ENCODE data around the gene LIMA1.

Gene LIMA1

DNA sequence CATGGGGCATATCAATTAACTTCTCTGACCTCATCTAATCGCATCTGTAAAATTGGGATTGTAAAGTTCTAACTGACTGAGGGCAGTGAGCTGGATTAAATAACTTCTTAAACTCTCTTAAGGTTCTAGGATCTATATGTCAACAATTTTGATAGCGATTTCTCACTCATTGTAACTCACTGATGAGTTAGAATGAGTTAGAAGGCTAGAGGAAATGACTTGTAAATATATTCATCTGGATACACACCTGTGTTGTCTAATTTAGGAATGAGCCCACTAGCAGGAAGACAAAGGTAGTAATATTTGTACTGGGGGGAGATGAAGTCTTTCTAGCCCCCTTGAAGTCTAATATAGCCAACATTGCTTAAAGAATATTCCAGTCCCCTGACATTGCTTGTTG is 69.9 kb downstream of the LIMA1 start:
- Histone ChIP-seq H3K9ac (ENCODE audit: low read depth, low read length) (no peak overlapping the region), H3K9me3 (replicated peaks; ENCODE audit: low read length) (no peaks in the 10 kb centered on the region), H3K4me2 (ENCODE audit: low read length) (no peak overlapping the region), H3K4me1 (ENCODE audit: control insufficient read depth, insufficient read depth, low read length) (peaks cover 24% of the 10 kb centered on the region), H3K36me3 (ENCODE audit: insufficient read depth, low read length) (peaks cover 20% of the 10 kb centered on the region), H3K4me3 (ENCODE audit: low read length) (no peak overlapping the region), H3K27me3 (ENCODE audit: control insufficient read depth, insufficient read depth, low read length) (no peaks in the 10 kb centered on the region)

DNA sequence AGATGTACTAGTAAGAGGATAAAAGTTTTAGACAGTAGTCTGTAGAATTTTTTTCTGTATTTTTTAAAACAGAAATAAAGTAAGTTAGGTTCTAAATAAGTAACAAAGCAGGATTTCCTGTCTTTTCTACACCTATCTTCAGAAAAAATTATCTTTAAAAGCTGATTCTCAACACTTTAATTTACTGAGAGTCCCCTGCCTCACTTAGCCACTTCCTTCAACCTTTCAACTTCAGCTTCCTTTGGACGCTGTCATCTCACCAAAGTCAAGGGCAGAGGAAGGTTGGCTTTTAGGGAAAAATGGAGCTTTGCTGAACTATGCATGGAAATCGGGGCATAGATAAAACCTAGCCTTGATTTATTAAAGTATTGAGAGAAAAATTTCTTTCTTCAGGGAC is 71.3 kb downstream of the LIMA1 start:
- Histone ChIP-seq H3K9me3 (replicated peaks; ENCODE audit: low read length) (no peaks in the 10 kb centered on the region), H3K4me2 (ENCODE audit: low read length) (peak overlapping the region; percentile 17), H3K27me3 (ENCODE audit: control insufficient read depth, insufficient read depth, low read length) (no peaks in the 10 kb centered on the region), H3K4me1 (ENCODE audit: control insufficient read depth, insufficient read depth, low read length) (peaks cover 21% of the 10 kb centered on the region), H3K36me3 (ENCODE audit: insufficient read depth, low read length) (peaks cover 16% of the 10 kb centered on the region), H3K4me3 (ENCODE audit: low read length) (peak overlapping the region; percentile 28), H3K9ac (ENCODE audit: low read depth, low read length) (peak overlapping the region; percentile 67)

- peaks cover 18% of the 10 kb centered on the region for H3K36me3 ChIP-seq (ENCODE audit: insufficient read depth, low read length)
- H3K4me2 ChIP-seq (ENCODE audit: low read length) = peak overlapping the region; percentile 17
- H3K4me3 ChIP-seq (ENCODE audit: low read length) = no peak overlapping the region
- no peaks in the 10 kb centered on the region for H3K9me3 ChIP-seq (replicated peaks; ENCODE audit: low read length)
- peaks cover 21% of the 10 kb centered on the region for H3K4me1 ChIP-seq (ENCODE audit: control insufficient read depth, insufficient read depth, low read length)
- H3K9ac ChIP-seq (ENCODE audit: low read depth, low read length) = peak overlapping the region; percentile 67
- H3K27me3 ChIP-seq (ENCODE audit: control insufficient read depth, insufficient read depth, low read length) = no peaks in the 10 kb centered on the region
These were observed 71.8 kb downstream of the LIMA1 start for GRCh38 chr12:50211392-50212070.

DNA sequence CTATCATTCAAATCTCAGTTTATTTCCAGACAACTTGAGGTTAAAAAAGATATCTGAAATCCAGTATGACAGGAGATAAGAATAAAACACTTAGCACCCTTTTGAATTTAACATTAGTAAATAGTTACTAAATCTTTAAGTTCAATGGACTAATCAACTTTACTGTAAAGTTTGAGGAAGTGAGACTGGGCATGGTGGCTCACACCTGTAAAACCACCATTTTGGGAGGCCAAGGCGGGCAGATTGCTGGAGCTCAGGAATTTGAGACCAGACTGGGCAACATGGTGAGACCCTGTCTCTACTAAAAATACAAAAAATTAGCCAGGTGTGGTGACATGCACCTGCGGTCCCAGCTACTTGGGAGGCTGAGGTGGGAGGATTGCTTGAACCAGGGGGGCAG is 75.9 kb downstream of the LIMA1 start:
- H3K9ac ChIP-seq (ENCODE audit: low read depth, low read length) = no peak overlapping the region
- no peak overlapping the region for H3K4me2 ChIP-seq (ENCODE audit: low read length)
- H3K4me3 ChIP-seq (ENCODE audit: low read length) = no peak overlapping the region
- no peaks in the 10 kb centered on the region for H3K27me3 ChIP-seq (ENCODE audit: control insufficient read depth, insufficient read depth, low read length)
- H3K4me1 ChIP-seq (ENCODE audit: control insufficient read depth, insufficient read depth, low read length) = peaks cover 27% of the 10 kb centered on the region
- no peaks in the 10 kb centered on the region for H3K9me3 ChIP-seq (replicated peaks; ENCODE audit: low read length)
- H3K36me3 ChIP-seq (ENCODE audit: insufficient read depth, low read length) = peaks cover 51% of the 10 kb centered on the region

DNA sequence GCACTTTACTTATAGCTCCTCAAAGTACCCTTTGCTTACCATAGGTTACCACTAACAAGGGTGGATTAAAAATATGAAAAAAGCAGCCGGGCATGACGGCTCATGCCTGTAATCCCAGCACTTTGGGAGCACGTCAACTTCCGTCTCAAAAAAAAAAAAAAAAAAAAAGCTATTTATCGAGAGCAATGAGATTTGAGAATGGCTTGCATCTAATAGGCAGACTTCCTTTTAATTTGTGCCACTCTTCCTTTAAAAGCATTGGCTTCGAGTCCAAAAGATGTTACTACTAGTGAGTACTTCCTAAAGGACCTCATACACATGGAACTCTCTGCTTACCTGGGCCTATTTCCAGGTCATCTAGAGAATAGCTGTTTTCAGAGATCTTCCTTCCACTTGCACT is 77.7 kb downstream of the LIMA1 start:
- H3K27me3 ChIP-seq (ENCODE audit: control insufficient read depth, insufficient read depth, low read length) = no peaks in the 10 kb centered on the region
- H3K4me1 ChIP-seq (ENCODE audit: control insufficient read depth, insufficient read depth, low read length) = peaks cover 28% of the 10 kb centered on the region
- peaks cover 52% of the 10 kb centered on the region for H3K36me3 ChIP-seq (ENCODE audit: insufficient read depth, low read length)
- H3K9me3 ChIP-seq (replicated peaks; ENCODE audit: low read length) = no peaks in the 10 kb centered on the region
- H3K4me3 ChIP-seq (ENCODE audit: low read length) = no peak overlapping the region
- H3K9ac ChIP-seq (ENCODE audit: low read depth, low read length) = no peak overlapping the region
- no peak overlapping the region for H3K4me2 ChIP-seq (ENCODE audit: low read length)

- Histone ChIP-seq H3K4me2 (ENCODE audit: low read length) (no peak overlapping the region), H3K9ac (ENCODE audit: low read depth, low read length) (no peak overlapping the region), H3K36me3 (ENCODE audit: insufficient read depth, low read length) (peaks cover 61% of the 10 kb centered on the region), H3K27me3 (ENCODE audit: control insufficient read depth, insufficient read depth, low read length) (no peaks in the 10 kb centered on the region), H3K4me3 (ENCODE audit: low read length) (no peak overlapping the region), H3K4me1 (ENCODE audit: control insufficient read depth, insufficient read depth, low read length) (peaks cover 32% of the 10 kb centered on the region), H3K9me3 (replicated peaks; ENCODE audit: low read length) (no peaks in the 10 kb centered on the region)
These were observed 79.6 kb downstream of the LIMA1 start for GRCh38 chr12:50203691-50204090.

- Histone ChIP-seq H3K4me3 (ENCODE audit: low read length) (no peak overlapping the region), H3K36me3 (ENCODE audit: insufficient read depth, low read length) (peaks cover 71% of the 10 kb centered on the region), H3K4me1 (ENCODE audit: control insufficient read depth, insufficient read depth, low read length) (peaks cover 44% of the 10 kb centered on the region), H3K4me2 (ENCODE audit: low read length) (peak overlapping the region; percentile 56), H3K27me3 (ENCODE audit: control insufficient read depth, insufficient read depth, low read length) (no peaks in the 10 kb centered on the region), H3K9me3 (replicated peaks; ENCODE audit: low read length) (no peaks in the 10 kb centered on the region), H3K9ac (ENCODE audit: low read depth, low read length) (peak overlapping the region; percentile 67)
These were observed 81.3 kb downstream of the LIMA1 start for GRCh38 chr12:50201987-50202521.

- Histone ChIP-seq H3K27me3 (ENCODE audit: control insufficient read depth, insufficient read depth, low read length) (no peaks in the 10 kb centered on the region), H3K4me1 (ENCODE audit: control insufficient read depth, insufficient read depth, low read length) (peaks cover 55% of the 10 kb centered on the region), H3K9ac (ENCODE audit: low read depth, low read length) (peak overlapping the region; percentile 55), H3K36me3 (ENCODE audit: insufficient read depth, low read length) (peaks cover 71% of the 10 kb centered on the region), H3K4me2 (ENCODE audit: low read length) (no peak overlapping the region), H3K9me3 (replicated peaks; ENCODE audit: low read length) (no peaks in the 10 kb centered on the region), H3K4me3 (ENCODE audit: low read length) (no peak overlapping the region)
These were observed 82.6 kb downstream of the LIMA1 start for GRCh38 chr12:50200552-50201273.

DNA sequence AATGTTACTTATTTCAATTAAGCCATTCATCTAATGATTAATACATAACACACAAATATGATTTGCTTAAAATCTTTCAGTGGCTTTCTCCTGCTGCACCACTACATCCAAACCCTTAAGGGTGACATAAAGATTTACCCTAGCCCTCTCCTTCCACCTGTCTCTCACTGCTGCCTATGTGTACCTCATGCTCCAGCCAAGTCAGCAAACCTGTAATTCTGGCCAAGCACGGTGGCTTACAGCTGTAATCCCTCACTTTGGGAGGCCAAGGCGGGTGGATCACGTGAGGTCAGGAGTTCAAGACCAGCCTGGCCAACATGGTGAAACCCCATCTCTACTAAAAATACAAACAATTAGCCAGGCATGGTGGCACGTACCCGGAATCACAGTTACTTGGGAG is 84.5 kb downstream of the LIMA1 start:
- no peak overlapping the region for H3K4me2 ChIP-seq (ENCODE audit: low read length)
- no peak overlapping the region for H3K9ac ChIP-seq (ENCODE audit: low read depth, low read length)
- peaks cover 60% of the 10 kb centered on the region for H3K36me3 ChIP-seq (ENCODE audit: insufficient read depth, low read length)
- no peak overlapping the region for H3K4me3 ChIP-seq (ENCODE audit: low read length)
- H3K4me1 ChIP-seq (ENCODE audit: control insufficient read depth, insufficient read depth, low read length) = peaks cover 62% of the 10 kb centered on the region
- no peaks in the 10 kb centered on the region for H3K27me3 ChIP-seq (ENCODE audit: control insufficient read depth, insufficient read depth, low read length)
- no peaks in the 10 kb centered on the region for H3K9me3 ChIP-seq (replicated peaks; ENCODE audit: low read length)

DNA sequence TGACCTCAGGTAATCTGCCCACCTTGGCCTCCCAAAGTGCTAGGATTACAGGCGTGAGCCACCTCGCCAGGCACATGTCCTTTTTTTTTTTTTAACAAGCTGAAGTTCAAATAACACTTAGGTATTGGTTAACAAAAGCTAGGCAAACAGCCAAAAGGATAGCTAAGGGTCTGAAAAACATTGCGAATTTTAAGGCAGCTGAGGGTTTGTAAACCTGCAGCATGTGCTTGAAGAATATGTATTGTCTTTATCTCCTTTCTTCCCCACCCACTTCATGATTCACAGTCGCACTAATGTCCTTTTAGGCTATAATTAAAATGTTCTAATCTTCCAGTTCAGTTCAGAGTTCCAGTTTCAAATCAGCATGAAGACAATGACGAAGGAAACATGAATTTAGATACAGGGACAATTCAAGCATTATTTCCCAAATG is 86.0 kb downstream of the LIMA1 start:
- Histone ChIP-seq H3K4me2 (ENCODE audit: low read length) (peak overlapping the region; percentile 7), H3K36me3 (ENCODE audit: insufficient read depth, low read length) (peaks cover 53% of the 10 kb centered on the region), H3K9me3 (replicated peaks; ENCODE audit: low read length) (no peaks in the 10 kb centered on the region), H3K4me3 (ENCODE audit: low read length) (no peak overlapping the region), H3K27me3 (ENCODE audit: control insufficient read depth, insufficient read depth, low read length) (no peaks in the 10 kb centered on the region), H3K4me1 (ENCODE audit: control insufficient read depth, insufficient read depth, low read length) (peaks cover 56% of the 10 kb centered on the region), H3K9ac (ENCODE audit: low read depth, low read length) (peak overlapping the region; percentile 75)

DNA sequence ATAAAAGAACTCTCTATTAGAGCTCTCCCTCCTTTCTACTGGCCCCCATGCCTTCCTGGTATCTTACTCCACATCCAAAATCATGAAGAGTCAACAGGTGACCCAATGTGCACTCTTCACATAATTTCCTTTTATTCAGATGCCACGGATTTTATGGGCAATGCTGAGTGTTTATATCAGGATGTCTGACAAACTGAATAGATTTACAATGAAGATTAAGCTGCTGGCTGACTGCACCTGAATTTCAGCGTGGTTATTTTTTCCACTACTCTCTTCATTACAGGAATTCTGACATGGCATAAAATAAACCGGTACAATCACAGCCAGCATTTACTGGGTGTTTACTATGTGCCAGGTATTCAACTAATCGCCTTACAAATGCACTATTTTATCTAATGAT is 86.8 kb downstream of the LIMA1 start:
- H3K4me1 ChIP-seq (ENCODE audit: control insufficient read depth, insufficient read depth, low read length) = peaks cover 55% of the 10 kb centered on the region
- H3K9ac ChIP-seq (ENCODE audit: low read depth, low read length) = peak overlapping the region; percentile 75
- no peak overlapping the region for H3K4me3 ChIP-seq (ENCODE audit: low read length)
- no peaks in the 10 kb centered on the region for H3K9me3 ChIP-seq (replicated peaks; ENCODE audit: low read length)
- H3K4me2 ChIP-seq (ENCODE audit: low read length) = peak overlapping the region; percentile 35
- H3K36me3 ChIP-seq (ENCODE audit: insufficient read depth, low read length) = peaks cover 56% of the 10 kb centered on the region
- H3K27me3 ChIP-seq (ENCODE audit: control insufficient read depth, insufficient read depth, low read length) = no peaks in the 10 kb centered on the region
